Sigmoid colon (tissue), 7 donors: ENCODE measurements around the gene KRT5. TPM values are rescaled to one million over a fixed set of nuclear protein-coding genes. Genes with fewer than 3 reads are reported as not detected.

Experiments
- DNase-seq: peaks from one replicate; pipeline ENCODE4 v3.0.0-alpha.2; 2019
- H3K27ac ChIP-seq, 4 donors: fragments of 200-600 bp; sonication (generic); one replicate each; pipeline ENCODE4 v1.5.1; 2016 to 2019; ENCODE audit warnings: mild to moderate bottlenecking in 1 of 4
- H3K27me3 ChIP-seq, 3 donors: fragments of 200-600 bp; sonication (generic); one replicate each; pipeline ENCODE4 v1.5.1; 2019; ENCODE audit warnings: mild to moderate bottlenecking in 1 of 3
- H3K36me3 ChIP-seq, 4 donors: fragments of 200-600 bp; sonication (generic); one replicate each; pipeline ENCODE4 v1.5.1; 2016 to 2019
- H3K4me1 ChIP-seq, 4 donors: fragments of 200-600 bp; sonication (generic); one replicate each; pipeline ENCODE4 v1.5.1; 2017 to 2019
- H3K4me3 ChIP-seq, 4 donors: fragments of 200-600 bp; sonication (generic); one replicate each; pipeline ENCODE4 v1.5.1; 2017 to 2019; ENCODE audit warnings: mild to moderate bottlenecking in 2 of 4, moderate library complexity in 1 of 4
- H3K9me3 ChIP-seq, 4 donors: fragments of 200-600 bp in 3 of 4; sonication (generic) in 3 of 4; one replicate each; pipeline versions ENCODE4 v1.5.1 to v1.6.1; 2013 to 2019
- EP300 ChIP-seq, 4 donors: sonication (generic); formaldehyde crosslinking; IDR thresholded peaks; one replicate each; pipeline ENCODE4 v1.6.1; 2017; ENCODE audit warnings: antibody characterized with exemption in 4 of 4
- POLR2A ChIP-seq, 2 donors: fragments of 450-650 bp; IDR thresholded peaks; one replicate each; pipeline ENCODE4 v1.6.1; 2016; ENCODE audit warnings: antibody characterized with exemption in 2 of 2, mild to moderate bottlenecking in 2 of 2, moderate library complexity in 2 of 2
- POLR2AphosphoS5 ChIP-seq, 4 donors: sonication (generic); formaldehyde crosslinking; IDR thresholded peaks; one replicate each; pipeline ENCODE4 v1.6.1; 2017; ENCODE audit warnings: antibody characterized with exemption in 4 of 4
- WGBS, 2 donors: extraction: QIAGEN DNeasy Blood & Tissue Kit; methylation state at CpG; one replicate each; pipeline ENCODE4 v1.1.7; 2013; 5-methylcytosine and 5-hydroxymethylcytosine counted together
- intact Hi-C: fragments of 100-400 bp; cut with DNase I; formaldehyde crosslinking; loops from one replicate; pipeline ENCODE4 v1.15.1; 2023
- polyA plus RNA-seq, 3 donors: library from polyadenylated mRNA; stranded (reverse); fragments of 200-250 nt; gene quantifications; one replicate each; pipeline ENCODE4 v1.2.3, GENCODE V29; 2013
- total RNA-seq, 4 donors: library from RNA; depleted of rRNA; stranded (reverse); fragments of >200 nt; gene quantifications; one replicate each; pipeline ENCODE4 v1.1.0, GENCODE V29; 2016
- TF ChIP-seq, protein P1 (sequence below), 4 experiments: fragments of 450-650 bp in 3 of 4; fragments of 200-600 bp in 1 of 4; IDR thresholded peaks; one replicate each; pipeline ENCODE4 v1.5.1; 2016 to 2019; ENCODE audit warnings: antibody characterized with exemption in 4 of 4, mild to moderate bottlenecking in 3 of 4, moderate library complexity in 2 of 4
- donor health status: healthy with polysubstance abuse.
- donor health status: Bipolar disorder and iron deficiency.
- donor health status: healthy.

KRT5 gene
- total and polyA plus RNA-seq, 7 donors, result 0.36 to 7.8 (median 1.1) TPM; not detected in 4

DNA sequence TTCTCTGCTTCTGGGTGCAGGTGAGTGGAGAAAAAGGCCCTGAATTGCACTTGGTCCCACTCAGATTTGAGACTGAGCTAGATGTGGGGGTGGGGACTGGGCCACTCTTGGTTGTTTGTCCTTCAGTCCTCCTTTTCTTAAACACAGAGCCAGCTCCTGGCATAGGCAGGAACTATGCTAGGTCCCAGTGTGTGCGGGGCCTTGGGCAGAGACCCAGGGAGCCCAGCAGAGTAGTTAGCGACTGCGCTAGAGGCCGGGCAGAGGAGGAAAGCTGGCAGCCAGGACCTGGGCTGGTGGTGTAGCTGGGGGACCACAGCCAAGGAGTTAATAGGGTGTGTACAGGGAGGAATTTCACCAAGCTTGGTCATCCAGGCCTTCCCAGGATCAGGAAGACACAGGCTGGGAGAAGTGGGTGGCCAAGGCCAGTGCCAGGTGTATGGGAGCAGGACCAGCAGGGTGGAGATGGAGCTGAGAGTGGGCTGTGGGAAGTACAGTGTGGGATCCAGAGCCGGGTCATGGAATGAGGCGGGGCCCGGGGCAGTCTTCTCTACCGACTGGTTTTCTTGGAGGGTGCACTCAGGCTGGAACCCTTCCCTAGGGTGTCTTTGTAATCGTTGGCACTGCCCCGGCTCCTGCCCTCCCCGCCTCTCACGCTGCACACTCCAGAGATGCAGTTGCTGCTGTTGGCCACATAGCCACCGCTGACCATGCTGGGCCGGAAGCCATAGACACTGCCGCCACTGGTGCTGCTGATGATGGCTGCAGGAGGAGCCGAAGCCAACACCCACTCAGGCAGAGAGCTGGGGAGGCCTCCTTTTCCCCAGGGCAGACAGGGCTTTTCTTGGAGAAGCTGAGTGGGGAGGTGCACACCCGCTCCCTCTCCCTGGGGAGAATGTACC, 24.0 kb upstream of the KRT5 start:
- Histone ChIP-seq H3K27ac (no peak overlapping the region), H3K36me3 (no peaks in the 10 kb centered on the region), H3K9me3 (no peaks in the 10 kb centered on the region), H3K4me3 (no peak overlapping the region), H3K27me3 (no peaks in the 10 kb centered on the region), H3K4me1 (peaks cover 0 to 6% (median 6%) of the 10 kb centered on the region in 4 donors)
- WGBS, 2 donors, result 83 to 85% methylated on average over 17 of the region's 17 CpGs
- intact Hi-C loops, result no loop called here
- TF ChIP-seq, protein P1, sequence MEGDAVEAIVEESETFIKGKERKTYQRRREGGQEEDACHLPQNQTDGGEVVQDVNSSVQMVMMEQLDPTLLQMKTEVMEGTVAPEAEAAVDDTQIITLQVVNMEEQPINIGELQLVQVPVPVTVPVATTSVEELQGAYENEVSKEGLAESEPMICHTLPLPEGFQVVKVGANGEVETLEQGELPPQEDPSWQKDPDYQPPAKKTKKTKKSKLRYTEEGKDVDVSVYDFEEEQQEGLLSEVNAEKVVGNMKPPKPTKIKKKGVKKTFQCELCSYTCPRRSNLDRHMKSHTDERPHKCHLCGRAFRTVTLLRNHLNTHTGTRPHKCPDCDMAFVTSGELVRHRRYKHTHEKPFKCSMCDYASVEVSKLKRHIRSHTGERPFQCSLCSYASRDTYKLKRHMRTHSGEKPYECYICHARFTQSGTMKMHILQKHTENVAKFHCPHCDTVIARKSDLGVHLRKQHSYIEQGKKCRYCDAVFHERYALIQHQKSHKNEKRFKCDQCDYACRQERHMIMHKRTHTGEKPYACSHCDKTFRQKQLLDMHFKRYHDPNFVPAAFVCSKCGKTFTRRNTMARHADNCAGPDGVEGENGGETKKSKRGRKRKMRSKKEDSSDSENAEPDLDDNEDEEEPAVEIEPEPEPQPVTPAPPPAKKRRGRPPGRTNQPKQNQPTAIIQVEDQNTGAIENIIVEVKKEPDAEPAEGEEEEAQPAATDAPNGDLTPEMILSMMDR (IDR thresholded peaks at IDR 0.05), result no peak
- TF ChIP-seq POLR2A (IDR thresholded peaks at IDR 0.05) (no peak), EP300 (IDR thresholded peaks at IDR 0.05) (no peak), POLR2AphosphoS5 (IDR thresholded peaks at IDR 0.05) (no peak)
- no peak for DNase-seq

DNA sequence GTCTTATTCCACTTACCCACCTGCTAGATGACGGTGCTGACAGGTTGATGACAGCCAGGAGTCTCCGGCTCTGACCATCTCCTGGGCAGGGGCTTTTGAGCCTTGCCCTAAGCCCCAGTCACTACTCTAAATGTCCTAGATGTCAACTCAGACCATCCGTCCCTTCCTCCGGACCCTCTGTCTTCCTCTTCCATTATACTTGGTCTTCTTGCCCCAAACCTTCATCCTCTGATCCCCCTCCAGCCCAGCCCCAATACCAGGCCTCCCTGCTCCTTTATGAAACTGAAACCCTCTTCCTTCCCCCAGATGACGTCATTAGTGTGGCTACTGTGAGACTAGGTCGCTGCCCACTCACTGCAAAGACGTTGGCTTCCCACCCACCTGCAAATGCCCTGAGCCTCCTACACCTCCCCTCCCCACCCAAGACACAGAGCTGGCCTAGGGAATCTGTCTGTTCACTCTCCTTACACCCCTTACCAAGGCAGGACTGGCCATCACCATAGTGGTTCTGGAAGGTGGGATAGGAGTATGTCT, 22.7 kb upstream of the KRT5 start:
- Histone ChIP-seq H3K36me3 (no peaks in the 10 kb centered on the region), H3K4me1 (peaks cover 0 to 13% (median 9%) of the 10 kb centered on the region in 4 donors), H3K27ac (no peak overlapping the region), H3K4me3 (no peak overlapping the region), H3K9me3 (no peaks in the 10 kb centered on the region), H3K27me3 (no peaks in the 10 kb centered on the region)
- WGBS, 2 donors, result 75 to 76% methylated on average over 7 of the region's 7 CpGs
- intact Hi-C loops, result no loop called here
- TF ChIP-seq POLR2A (IDR thresholded peaks at IDR 0.05), result no peak
- no peak for DNase-seq

DNA sequence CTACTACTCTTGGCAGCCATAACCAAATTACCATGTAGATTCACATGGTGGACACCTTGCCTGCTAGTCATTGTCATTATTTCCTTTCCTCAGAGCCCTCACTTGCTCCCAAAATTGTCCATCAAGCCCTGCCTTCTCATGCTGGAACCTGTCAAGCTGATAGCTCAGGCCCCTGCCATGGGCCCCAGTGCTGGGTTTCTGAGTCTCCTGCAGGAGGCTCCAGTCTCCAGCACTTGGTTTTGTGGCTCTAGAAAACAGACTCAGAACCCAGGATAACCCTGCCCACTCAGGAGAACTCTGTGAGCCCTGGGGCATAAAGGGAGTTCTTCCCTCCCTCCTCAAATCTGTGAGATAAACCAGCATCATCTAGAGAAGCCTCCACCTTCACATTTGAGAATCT, 22.0 kb upstream of the KRT5 start:
- intact Hi-C loops, result no loop called here

GRCh38 chr12:52541709-52542108, 21.5 kb upstream of the KRT5 start:
- TF ChIP-seq POLR2AphosphoS5 (IDR thresholded peaks at IDR 0.05) (no peak), POLR2A (IDR thresholded peaks at IDR 0.05) (no peak), EP300 (IDR thresholded peaks at IDR 0.05) (no peak)
- TF ChIP-seq, protein P1 (IDR thresholded peaks at IDR 0.05), result no peak
- Histone ChIP-seq H3K36me3 (no peaks in the 10 kb centered on the region), H3K4me1 (peaks cover 0 to 13% (median 9%) of the 10 kb centered on the region in 4 donors), H3K27ac (no peak overlapping the region), H3K27me3 (no peaks in the 10 kb centered on the region), H3K9me3 (no peaks in the 10 kb centered on the region), H3K4me3 (no peak overlapping the region)
- DNase-seq, result no peak
- intact Hi-C loops, result no loop called here
- WGBS, 2 donors, result 92 to 93% methylated on average over 5 of the region's 5 CpGs

More for the DNA sequence above, 22.0 kb upstream of the KRT5 start:
- H3K27ac ChIP-seq, result no peak overlapping the region
- no peak for DNase-seq
- TF ChIP-seq, protein P1 (IDR thresholded peaks at IDR 0.05), result no peak
- no peak for TF ChIP-seq EP300 (IDR thresholded peaks at IDR 0.05)
- no peak for TF ChIP-seq POLR2AphosphoS5 (IDR thresholded peaks at IDR 0.05)
- TF ChIP-seq POLR2A (IDR thresholded peaks at IDR 0.05), result no peak
- H3K9me3 ChIP-seq, result no peaks in the 10 kb centered on the region
- peaks cover 0 to 13% (median 9%) of the 10 kb centered on the region in 4 donors for H3K4me1 ChIP-seq
- no peaks in the 10 kb centered on the region for H3K36me3 ChIP-seq
- no peak overlapping the region for H3K4me3 ChIP-seq
- no peaks in the 10 kb centered on the region for H3K27me3 ChIP-seq

GRCh38 chr12:52540531-52540930, 20.3 kb upstream of the KRT5 start:
- no peak overlapping the region for H3K27ac ChIP-seq
- DNase-seq, result no peak

More at GRCh38 chr12:52540531-52540930, 20.3 kb upstream of the KRT5 start:
- H3K9me3 ChIP-seq, result no peaks in the 10 kb centered on the region
- no peaks in the 10 kb centered on the region for H3K27me3 ChIP-seq
- no peak for TF ChIP-seq POLR2AphosphoS5 (IDR thresholded peaks at IDR 0.05)
- TF ChIP-seq EP300 (IDR thresholded peaks at IDR 0.05), result no peak
- H3K36me3 ChIP-seq, result no peaks in the 10 kb centered on the region
- intact Hi-C loops, result no loop called here
- H3K4me1 ChIP-seq, result peaks cover 0 to 13% (median 9%) of the 10 kb centered on the region in 4 donors
- H3K4me3 ChIP-seq, result no peak overlapping the region
- 94% methylated on average over 7 of the region's 7 CpGs for WGBS, 2 donors
